GM19397 (cell line): Measurements from ENCODE around the gene CIT.
"Not testable (repeated sequence)": the region's sequence is repeated elsewhere in the genome, so short reads cannot be mapped to it uniquely, and the experiment has no call there.

Experiments used
- ATAC-seq: cut with Tn5 transposase; IDR thresholded peaks from one replicate; pipeline ENCODE4 v1.9.1; 2021; ENCODE audit warnings: mild to moderate bottlenecking, moderate library complexity; ENCODE audit not compliant: unreplicated experiment

CIT gene

GRCh38 chr12:119660076-119660475, 217.0 kb downstream of the CIT start:
- ATAC-seq, result no peak

DNA sequence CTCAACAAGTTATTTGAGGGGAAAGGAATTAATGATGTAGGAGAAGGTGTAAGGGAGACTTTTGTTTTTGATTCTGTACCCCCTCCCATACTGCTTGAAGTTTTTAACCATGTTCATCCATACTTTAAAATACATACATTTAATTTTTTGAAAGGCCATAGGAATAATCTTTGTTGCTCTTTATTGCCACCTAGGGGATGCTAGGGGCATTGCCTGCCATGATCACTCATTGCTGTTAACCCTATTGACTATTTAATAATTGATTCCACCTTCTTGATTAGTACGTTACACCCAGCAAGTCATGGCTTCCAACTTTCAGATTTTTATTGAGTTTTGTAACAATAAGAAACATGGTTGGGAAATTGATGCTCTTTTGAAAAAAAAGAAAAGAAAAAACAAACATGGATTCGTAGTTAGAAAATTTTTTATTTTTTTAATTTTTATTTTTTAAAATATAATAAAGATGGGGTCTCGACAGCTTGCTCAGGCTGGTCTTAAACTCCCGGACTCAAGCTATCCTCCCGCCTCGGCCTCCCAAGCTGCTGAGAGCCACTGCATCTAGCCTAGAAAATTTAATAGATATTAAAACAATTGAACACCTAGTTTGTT, 217.7 kb downstream of the CIT start:
- no peak for ATAC-seq

- not testable (repeated sequence) for ATAC-seq
Measured at GRCh38 chr12:119658166-119658565, 219.0 kb downstream of the CIT start.

GRCh38 chr12:119657001-119657400, 220.1 kb downstream of the CIT start:
- not testable (repeated sequence) for ATAC-seq

GRCh38 chr12:119652665-119653064, 224.5 kb downstream of the CIT start:
- no peak for ATAC-seq

GRCh38 chr12:119649202-119649808, 227.8 kb downstream of the CIT start:
- ATAC-seq, result no peak

GRCh38 chr12:119645535-119646059, 231.5 kb downstream of the CIT start:
- ATAC-seq, result no peak

DNA sequence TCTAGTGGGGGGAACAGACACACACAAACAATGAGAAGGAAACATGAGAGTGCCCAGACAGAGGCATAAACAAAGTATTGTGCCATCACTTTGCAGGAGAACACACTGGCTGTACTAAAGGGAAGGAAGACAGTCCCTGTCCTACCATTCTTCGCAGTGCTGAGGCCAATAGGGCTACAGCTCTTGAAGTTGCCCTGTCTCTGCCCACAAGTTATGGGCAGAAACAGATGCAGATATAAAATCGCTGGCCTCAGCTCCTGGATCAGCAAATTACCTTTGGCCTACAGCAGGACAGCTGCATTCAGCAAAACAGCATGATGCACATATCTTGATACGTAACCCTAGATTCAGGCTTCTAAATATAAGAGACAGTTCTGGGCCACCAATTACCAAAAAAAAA, 232.2 kb downstream of the CIT start:
- ATAC-seq, result no peak

- ATAC-seq, result no peak
Measured at GRCh38 chr12:119642986-119643385, 234.1 kb downstream of the CIT start.
